ENCODE data around the gene PPP1R37. TPM values are rescaled to one million over a fixed set of nuclear protein-coding genes. Genes with fewer than 3 reads are reported as not detected.

The PPP1R37 gene
- total RNA-seq, 3 donors from 2014 or later (not counting 1 experiment from before 2014, with no cell fraction given): 23.8 to 29.3 (median 25.0) TPM

- Histone ChIP-seq H3K36me3 (ENCODE audit: control insufficient read depth, insufficient read depth, low read length) (no peaks in the 10 kb centered on the region), H3K4me3 (ENCODE audit: low read length) (no peak overlapping the region), H3K4me1 (ENCODE audit: control insufficient read depth, insufficient read depth, low read length) (peaks cover 23% of the 10 kb centered on the region), H3K27ac (ENCODE audit: low read length) (peak overlapping the region; percentile 5), H3K9me3 (ENCODE audit: control insufficient read depth, insufficient read depth, low read length) (no peaks in the 10 kb centered on the region), H3K27me3 (ENCODE audit: control insufficient read depth, insufficient read depth, low read length) (no peaks in the 10 kb centered on the region)
- intact Hi-C loops (cut with micrococcal nuclease): no loop called here
- Mint-ChIP-seq H3K27ac (peak overlapping the region; percentile 57 to 72), H3K4me3 (no peak overlapping the region), H3K36me3 (no peaks in the 10 kb centered on the region), H3K4me1 (peaks cover 0 to 16% of the 10 kb centered on the region in 2 donors), H3K27me3 (ENCODE audit: low read depth in 2 of 2) (peaks cover 0 to 8% of the 10 kb centered on the region in 2 donors), H3K9me3 (no peaks in the 10 kb centered on the region)
- DNase-seq: no peak
- TF ChIP-seq CTCF (IDR thresholded peaks at IDR 0.05): no peak
- peak in 1 of 3 donors; percentile 2 for ATAC-seq
- WGBS (ENCODE audit: insufficient coverage): 74% methylated on average over 14 of the region's 15 CpGs
Observed at GRCh38 chr19:45163751-45164460, 70.9 kb downstream of the PPP1R37 start.

DNA sequence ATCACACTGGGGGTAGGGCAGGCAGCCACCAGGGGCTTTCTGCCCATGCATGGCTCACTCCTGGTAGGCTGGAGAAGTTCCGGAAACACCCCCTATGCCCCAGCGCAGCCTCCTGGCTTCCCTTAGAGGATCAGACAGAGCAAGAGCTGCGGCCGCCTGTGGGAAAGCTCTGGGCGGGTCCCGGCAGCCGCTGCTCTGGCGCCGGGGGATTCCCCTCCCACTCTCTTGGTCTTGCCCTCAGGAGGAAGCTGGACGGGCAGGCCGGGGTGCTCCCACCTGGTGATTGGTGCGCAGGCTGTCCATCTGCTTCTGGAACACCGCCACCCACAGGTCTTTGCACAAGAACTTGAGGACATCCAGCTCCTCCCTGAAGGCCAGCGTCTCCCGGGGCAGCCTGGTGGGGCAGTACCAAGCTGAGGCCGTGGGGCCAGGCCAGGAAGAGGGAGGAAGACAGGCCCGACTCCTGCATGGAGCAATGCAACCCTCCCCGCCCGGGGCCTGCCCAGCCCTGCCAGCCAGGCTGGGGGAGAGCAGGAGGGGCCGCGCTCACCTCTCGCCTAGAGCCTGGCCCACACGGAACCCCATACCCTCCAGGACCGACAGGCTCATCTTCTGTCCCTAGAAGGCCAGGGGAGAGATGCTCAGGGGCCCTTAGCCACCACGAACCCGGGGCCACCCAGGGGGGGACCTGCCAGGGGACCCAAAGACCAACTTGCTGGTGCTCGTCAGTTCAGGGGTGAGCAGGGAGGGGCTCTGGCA is 71.8 kb downstream of the PPP1R37 start:
- no peaks in the 10 kb centered on the region for H3K36me3 Mint-ChIP-seq
- WGBS (ENCODE audit: insufficient coverage): 35% methylated on average over 27 of the region's 27 CpGs
- H3K27me3 Mint-ChIP-seq (ENCODE audit: low read depth in 2 of 2): peaks cover 0 to 6% of the 10 kb centered on the region in 2 donors
- H3K9me3 ChIP-seq (ENCODE audit: control insufficient read depth, insufficient read depth, low read length): no peaks in the 10 kb centered on the region
- H3K4me3 Mint-ChIP-seq: no peak overlapping the region
- intact Hi-C loops (cut with micrococcal nuclease): no loop called here
- H3K36me3 ChIP-seq (ENCODE audit: control insufficient read depth, insufficient read depth, low read length): no peaks in the 10 kb centered on the region
- H3K27me3 ChIP-seq (ENCODE audit: control insufficient read depth, insufficient read depth, low read length): no peaks in the 10 kb centered on the region
- no peak overlapping the region for H3K4me3 ChIP-seq (ENCODE audit: low read length)
- no peak overlapping the region for H3K27ac ChIP-seq (ENCODE audit: low read length)
- peak overlapping the region; percentile 23 to 72 for H3K27ac Mint-ChIP-seq
- H3K4me1 ChIP-seq (ENCODE audit: control insufficient read depth, insufficient read depth, low read length): peaks cover 31% of the 10 kb centered on the region
- peaks cover 0 to 18% of the 10 kb centered on the region in 2 donors for H3K4me1 Mint-ChIP-seq
- TF ChIP-seq CTCF (IDR thresholded peaks at IDR 0.05): no peak
- peak; percentile 72 to 89 (median 85) for ATAC-seq
- no peaks in the 10 kb centered on the region for H3K9me3 Mint-ChIP-seq
- DNase-seq: peak; percentile 34 to 80

DNA sequence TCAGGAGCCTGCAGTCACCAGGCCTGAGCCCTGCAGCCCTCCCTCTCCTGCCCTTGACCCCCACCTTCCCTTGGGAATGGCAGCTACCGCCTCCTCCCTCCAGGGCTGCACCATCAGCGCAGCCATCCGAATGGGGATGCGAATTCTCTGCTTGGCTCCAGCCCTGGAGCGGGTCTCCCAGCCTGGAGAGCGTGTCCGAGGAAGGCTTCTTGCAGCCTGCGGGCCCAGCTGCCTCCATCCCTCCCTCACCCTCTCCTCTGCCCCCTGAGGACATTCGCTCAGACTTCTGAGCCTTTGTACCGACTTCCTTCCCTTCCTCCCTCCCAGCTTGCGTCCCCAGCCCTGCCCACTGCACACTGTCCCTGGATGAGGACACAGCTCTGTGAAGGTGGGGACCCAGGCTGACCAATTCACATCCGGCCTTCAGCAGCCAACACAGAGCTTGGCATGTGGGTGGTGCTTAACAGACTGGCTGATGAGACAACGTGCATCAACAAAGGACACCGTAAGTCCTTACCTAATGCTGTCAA is 73.8 kb downstream of the PPP1R37 start:
- Mint-ChIP-seq H3K27me3 (ENCODE audit: low read depth in 2 of 2) (no peaks in the 10 kb centered on the region), H3K27ac (no peak overlapping the region), H3K4me3 (no peak overlapping the region), H3K4me1 (peaks cover 11 to 31% of the 10 kb centered on the region in 2 donors), H3K36me3 (no peaks in the 10 kb centered on the region), H3K9me3 (no peaks in the 10 kb centered on the region)
- H3K27ac ChIP-seq (ENCODE audit: low read length): no peak overlapping the region
- peaks cover 50% of the 10 kb centered on the region for H3K4me1 ChIP-seq (ENCODE audit: control insufficient read depth, insufficient read depth, low read length)
- H3K27me3 ChIP-seq (ENCODE audit: control insufficient read depth, insufficient read depth, low read length): no peaks in the 10 kb centered on the region
- no peak for TF ChIP-seq CTCF (IDR thresholded peaks at IDR 0.05)
- intact Hi-C loops (cut with micrococcal nuclease): no loop called here
- DNase-seq (no peak), ATAC-seq (no peak)
- no peaks in the 10 kb centered on the region for H3K9me3 ChIP-seq (ENCODE audit: control insufficient read depth, insufficient read depth, low read length)
- H3K4me3 ChIP-seq (ENCODE audit: low read length): no peak overlapping the region
- H3K36me3 ChIP-seq (ENCODE audit: control insufficient read depth, insufficient read depth, low read length): no peaks in the 10 kb centered on the region
- WGBS (ENCODE audit: insufficient coverage): 85% methylated on average over 14 of the region's 14 CpGs

Data from natural killer cell (primary cell).